GM18909 (cell line): Measurements from ENCODE around the gene RELCH.
A peak's percentile ranks its signal among the peaks of the same experiment; 100 is the strongest.

ENCODE experiments used
- ATAC-seq: cut with Tn5 transposase; IDR thresholded peaks from one replicate; pipeline ENCODE4 v1.9.1; 2021; ENCODE audit warnings: mild to moderate bottlenecking; ENCODE audit not compliant: unreplicated experiment, poor library complexity

The RELCH gene

GRCh38 chr18:62245699-62246098 is 58.6 kb downstream of the RELCH start:
- ATAC-seq: no peak

GRCh38 chr18:62248313-62248712 is 61.3 kb downstream of the RELCH start:
- ATAC-seq: no peak

DNA sequence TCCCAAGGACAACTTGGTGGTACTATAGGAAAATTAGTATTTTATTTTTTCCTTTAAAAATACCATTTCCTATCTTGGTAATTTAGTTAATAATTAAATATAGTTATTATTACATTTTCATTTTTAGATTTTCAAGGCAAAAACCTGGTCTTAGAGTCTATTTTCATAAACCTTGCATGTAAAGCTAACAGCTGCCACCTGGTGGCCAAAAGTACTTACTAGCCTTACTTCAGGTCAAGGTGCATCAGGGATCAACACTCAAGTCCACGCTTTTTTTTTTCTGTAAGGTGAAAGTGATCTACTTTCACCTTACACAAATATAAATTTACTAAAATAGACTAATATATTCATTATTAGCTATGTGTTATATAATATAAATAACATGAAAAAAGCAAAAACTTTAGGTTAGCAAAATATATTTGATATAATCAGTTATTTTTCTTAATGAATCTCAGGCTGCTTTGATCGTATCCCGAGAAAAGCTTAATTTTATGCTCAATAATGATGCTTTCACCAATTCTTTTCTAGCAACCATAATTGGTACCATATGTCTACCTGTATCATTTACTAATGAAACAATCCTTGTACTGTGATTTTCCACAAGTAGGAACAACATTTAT is 62.5 kb downstream of the RELCH start:
- peak; percentile 64 for ATAC-seq

GRCh38 chr18:62250475-62250874 is 63.4 kb downstream of the RELCH start:
- ATAC-seq: no peak

GRCh38 chr18:62258093-62258492 is 71.0 kb downstream of the RELCH start:
- peak; percentile 45 for ATAC-seq

DNA sequence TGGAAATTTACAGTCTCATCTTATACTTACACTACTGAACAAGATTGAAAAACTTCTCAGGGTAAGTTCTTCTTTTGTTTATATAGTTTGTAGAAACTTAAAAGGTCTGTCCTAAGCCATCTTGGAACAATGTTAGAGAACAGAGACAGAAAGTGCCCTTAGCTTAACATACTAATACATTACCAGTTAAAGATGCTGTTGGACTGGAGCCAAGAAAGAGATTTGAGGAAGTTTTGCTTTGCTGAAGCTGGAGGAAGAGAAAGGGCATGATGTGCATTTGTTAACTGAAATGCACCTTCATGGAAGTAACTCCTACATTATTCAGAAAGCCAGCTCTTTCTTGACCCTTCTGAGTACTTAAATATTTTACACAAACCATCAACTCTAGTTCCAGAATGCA is 71.6 kb downstream of the RELCH start:
- peak; percentile 65 for ATAC-seq

DNA sequence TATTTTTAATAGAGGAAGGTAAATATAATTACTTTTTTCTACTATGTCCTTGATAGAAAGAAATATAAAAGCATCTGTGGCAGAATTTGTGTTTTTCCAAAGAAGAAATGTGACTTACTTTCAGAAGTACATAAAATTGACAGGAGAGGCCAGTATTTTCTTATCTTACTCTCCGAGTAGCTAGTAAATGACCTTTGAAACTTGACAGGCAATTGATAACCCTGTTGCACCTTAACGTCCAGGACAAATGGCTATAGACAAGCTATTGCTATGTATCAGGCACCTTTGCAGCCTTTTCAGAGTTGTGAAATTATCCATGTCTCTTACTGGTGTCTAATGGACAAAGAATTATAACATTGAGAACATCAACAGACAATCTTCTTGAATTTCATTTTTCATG is 75.0 kb downstream of the RELCH start:
- ATAC-seq: no peak

- ATAC-seq: no peak
Observed at GRCh38 chr18:62264984-62265383, 77.9 kb downstream of the RELCH start.

DNA sequence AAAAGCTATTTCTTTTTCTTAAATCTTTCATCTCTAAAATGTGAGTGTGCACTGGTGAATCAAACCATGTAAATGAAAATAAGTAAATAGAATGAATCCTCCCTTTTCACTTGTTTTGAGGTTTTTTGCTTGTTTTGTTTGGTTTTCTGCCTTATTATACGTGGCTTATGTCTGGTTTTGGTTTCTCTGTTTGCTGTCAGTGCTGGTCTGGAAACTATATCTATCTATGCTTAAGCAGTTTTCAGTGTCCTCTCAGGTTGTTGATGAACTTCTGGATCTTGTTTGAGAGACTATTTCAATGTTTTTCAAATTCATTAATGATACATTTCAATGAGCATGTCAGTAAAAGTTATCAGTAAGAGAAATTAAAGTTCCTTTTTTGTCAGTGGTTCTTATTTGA is 90.0 kb downstream of the RELCH start:
- ATAC-seq: no peak

GRCh38 chr18:62279561-62279960 is 92.5 kb downstream of the RELCH start:
- no peak for ATAC-seq

DNA sequence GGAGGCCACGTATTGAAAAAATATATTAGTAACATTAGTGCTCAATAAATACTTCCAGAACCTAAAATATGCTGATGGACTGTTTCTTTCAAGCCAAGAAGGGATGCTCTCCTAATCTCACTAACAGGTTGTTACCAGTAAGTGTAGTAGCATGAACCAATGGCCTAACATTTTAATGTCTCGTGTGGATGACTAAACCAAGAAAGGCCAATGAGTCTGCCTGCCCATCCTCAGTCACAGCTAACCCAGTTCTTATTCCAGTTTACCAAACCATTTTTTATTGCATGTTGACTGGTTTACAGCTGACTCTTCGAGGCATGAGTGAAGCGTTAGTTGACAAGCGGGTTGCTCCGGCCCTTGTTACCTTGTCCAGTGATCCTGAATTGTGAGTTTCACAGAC is 93.0 kb downstream of the RELCH start:
- ATAC-seq: no peak

GRCh38 chr18:62280786-62281185 is 93.7 kb downstream of the RELCH start:
- no peak for ATAC-seq

- no peak for ATAC-seq
Observed at GRCh38 chr18:62281684-62282083, 94.6 kb downstream of the RELCH start.

GRCh38 chr18:62282188-62282629 is 95.2 kb downstream of the RELCH start:
- ATAC-seq: no peak

DNA sequence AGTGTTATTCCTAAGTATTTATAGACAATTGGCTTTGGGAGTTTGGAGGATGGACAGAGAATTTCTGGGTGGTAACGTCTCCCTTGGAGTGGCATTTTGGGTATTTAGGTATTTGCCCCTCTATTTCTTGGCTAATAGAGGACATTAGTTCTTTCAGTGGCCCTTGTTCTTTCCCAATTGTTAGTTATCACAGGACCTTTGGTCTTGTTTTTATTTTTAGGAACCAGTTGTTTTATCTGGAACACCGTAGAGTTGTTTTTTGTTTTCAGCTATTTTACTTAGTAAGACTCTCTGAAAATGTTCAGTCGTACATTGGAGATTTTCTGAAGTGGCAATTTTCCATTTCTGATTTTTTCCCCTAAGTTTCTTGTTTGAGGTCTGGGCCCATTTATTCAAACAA is 97.6 kb downstream of the RELCH start:
- ATAC-seq: no peak

- no peak for ATAC-seq
Observed at GRCh38 chr18:62285281-62285680, 98.2 kb downstream of the RELCH start.

- peak; percentile 53 for ATAC-seq
Observed at GRCh38 chr18:62287781-62288664, 101.0 kb downstream of the RELCH start.

- peak; percentile 74 for ATAC-seq
Observed at GRCh38 chr18:62288665-62289008, 101.6 kb downstream of the RELCH start.

GRCh38 chr18:62289047-62289446 is 102.0 kb downstream of the RELCH start:
- ATAC-seq: peak; percentile 58

- no peak for ATAC-seq
Observed at GRCh38 chr18:62294073-62294472, 107.0 kb downstream of the RELCH start.

DNA sequence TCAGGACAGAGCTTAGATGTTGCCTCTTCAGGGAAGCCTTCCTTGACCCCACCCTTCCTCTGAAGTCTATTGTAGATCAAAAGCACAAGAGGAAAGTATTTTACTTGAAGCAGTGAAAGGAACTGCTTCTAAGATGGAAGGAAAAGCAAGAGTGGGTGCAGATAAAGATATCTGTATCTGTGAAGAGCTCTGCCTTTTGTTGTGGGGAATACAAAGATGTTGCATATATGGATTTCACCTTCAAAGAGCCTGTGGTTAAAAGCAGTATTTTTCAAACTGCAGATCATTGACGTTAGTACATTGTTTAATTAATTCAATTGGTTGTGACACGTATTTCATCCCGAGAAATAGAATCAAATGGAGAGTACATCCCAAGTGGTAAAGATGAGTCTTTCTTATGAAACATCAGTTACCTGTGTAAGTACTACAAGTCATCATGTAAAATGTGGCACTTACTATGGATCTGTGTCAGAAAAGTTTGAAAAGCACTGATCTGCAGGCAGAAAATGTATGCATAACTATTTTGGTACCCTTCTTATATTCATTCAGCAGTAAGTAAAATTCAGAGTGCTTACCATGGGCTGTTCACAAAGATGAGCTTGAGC is 113.4 kb downstream of the RELCH start:
- no peak for ATAC-seq
